Stimulated activated CD8-positive, alpha-beta memory T cell treated with anti-CD3 and anti-CD28 coated beads, Interleukin-12 subunit alpha, Interleukin-12 subunit beta, amount 100 ng/mL, for 24 hours (primary cell): ENCODE results near the gene HDGF.

Experiments
- DNase-seq: peaks from one replicate; pipeline ENCODE4 v3.0.0-alpha.2; 2020; ENCODE audit errors: extremely low read depth

Gene HDGF

DNA sequence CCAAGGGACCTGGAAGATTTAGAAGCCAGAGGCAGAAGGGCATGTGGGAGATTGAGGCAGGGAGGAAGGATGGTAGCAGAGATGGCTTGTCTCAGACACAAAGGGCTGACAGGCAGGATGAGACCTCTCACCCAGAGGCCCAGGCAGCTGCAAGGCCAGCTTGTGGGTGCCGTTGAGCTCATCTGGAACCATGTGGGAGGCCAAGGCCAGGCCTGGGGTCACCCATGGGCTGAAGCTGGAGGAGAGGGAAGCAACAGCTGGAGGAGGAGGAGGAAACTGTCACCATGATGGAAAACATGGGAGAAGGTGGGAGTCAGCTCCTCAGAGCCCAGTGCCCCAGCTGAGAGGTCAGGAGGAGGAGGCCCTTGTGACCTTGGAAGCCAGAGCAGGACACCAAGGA lies 52.5 kb downstream of the HDGF start:
- DNase-seq = no peak

DNA sequence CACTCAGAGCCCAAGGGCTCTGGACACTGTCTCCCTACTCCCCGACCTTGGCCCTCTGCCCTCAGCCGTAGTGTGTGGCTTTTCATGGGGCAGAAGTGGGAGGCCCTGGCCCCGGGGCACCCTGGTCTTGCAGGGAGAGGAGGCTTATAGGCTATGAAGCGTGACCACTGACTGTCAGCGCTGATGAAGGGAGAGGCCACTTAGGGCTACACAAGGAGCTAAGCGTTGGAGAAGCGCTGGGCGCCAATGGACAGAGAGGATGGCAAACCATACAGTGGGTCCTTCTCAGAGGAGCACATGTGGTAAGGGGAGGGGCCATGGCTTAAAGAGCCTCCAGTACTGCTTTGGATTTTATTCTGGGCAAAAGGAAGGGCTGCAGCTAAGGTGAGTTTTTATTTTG lies 54.0 kb downstream of the HDGF start:
- DNase-seq = no peak

DNA sequence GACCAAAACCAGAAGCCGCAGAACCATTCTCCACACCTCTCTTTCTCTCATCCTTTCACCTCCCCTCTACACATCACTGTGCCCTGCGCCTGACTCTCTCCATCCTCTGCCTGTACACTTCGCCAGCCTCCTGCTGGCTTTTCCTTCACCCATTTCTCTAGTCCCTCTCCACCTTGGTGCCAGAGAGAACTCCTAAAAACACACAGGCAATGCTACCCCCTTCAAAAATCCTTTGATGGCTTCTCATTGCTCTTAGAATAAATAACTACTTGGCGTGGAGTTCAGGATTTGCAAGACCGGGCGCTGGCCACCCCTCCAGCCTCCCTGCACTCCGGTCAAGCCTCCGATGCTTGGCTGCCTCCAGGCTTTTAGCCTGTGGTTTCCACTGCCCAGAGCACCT lies 54.7 kb downstream of the HDGF start:
- DNase-seq = no peak

DNA sequence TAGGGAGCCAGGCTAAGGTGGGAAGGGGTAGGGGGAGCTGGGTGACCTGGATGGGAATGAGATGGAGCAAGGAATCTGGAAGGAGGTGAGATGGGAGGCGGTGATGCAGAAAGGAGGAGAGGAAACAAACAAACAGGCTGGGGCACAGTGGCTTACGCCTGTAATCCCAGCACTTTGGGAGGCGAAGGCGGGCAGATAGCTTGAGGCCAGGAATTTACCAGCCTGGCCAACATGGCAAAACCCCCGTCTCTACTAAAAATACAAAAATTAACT lies 56.8 kb downstream of the HDGF start:
- DNase-seq = no peak

DNA sequence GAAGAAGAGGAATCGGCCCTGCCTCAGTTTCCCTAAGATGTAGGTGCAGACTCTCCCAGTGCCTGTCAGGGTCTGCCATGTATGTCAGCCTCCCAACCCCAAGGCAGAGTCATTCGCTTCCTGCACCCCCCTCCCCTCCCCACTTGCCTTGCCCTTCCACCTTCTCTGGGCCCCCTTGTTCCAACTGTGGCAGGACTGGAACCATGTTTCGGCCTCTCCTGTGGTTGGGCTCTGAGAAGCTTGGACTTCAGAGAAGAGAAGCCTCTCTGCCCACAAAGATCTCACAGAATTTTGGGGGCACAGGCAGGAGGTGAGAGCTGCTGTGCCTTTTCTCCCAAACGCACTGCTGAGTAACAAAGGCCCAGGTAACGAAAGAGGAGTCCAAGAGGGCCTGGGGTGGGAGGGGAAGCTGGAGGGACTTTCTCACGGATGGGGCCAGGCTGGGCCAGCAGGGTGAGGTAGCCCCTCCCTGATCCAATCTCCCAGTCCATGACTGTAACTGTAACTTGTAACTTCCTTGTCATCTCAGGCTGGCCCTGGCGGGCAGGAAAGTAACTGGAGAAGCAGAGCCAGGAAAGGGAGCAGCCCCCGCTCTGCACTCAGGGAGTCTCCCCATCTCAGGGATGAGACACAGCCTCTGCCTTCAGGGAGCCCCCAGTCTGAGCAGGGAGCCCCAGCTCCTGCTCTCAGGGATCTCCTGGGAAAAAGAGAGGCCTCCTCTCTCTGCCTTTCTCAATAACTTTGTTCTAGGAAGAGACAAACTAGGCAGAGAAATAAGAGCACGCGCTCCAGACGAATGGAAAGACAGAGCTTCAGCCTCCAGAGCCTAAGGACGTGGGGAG lies 57.4 kb downstream of the HDGF start:
- DNase-seq = no peak

DNA sequence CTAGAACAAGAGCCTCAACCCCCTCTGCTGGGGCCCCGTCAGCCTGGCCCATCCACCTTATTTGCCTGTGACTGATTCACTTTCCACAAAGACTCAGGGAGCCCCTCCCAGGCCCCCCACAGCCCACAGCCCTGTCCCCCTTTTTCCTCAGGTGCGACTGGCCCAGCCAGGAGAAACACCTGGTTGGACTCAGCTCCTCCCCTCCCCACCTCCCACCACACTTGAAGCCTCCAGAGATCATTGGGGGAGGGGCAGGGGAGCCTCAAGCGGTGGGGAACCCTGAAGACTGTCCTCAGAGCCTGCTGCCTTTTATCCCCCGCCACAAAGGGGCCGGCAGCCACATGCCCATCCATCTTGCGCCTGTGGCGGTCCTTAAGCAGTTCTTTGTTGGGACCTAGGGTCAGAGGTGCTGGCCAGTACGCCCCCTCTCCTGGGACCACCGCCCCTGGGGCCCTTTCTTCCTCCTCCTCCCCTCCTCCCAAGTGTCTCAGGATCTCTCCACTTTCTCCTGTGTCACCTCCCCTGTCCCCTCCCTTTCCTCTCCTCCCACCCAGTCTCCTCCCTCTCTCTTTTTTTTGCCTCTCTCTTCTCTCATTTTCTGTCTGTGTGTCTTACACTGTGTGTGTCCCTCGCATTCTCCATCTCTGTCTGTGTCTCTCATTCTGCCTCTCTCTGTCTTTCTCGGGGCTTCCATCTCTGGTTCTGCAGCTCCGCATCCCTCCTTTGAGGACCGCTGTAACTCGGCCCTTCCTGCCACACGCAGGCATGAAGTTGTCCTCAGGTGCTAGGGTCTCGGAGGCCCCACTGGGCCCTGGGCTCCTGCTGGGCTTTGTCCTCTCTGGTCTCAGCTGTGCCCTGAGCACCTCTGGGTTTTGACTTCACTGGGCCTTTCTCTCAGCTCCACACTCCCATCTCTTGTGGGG lies 58.3 kb downstream of the HDGF start:
- no peak for DNase-seq

DNA sequence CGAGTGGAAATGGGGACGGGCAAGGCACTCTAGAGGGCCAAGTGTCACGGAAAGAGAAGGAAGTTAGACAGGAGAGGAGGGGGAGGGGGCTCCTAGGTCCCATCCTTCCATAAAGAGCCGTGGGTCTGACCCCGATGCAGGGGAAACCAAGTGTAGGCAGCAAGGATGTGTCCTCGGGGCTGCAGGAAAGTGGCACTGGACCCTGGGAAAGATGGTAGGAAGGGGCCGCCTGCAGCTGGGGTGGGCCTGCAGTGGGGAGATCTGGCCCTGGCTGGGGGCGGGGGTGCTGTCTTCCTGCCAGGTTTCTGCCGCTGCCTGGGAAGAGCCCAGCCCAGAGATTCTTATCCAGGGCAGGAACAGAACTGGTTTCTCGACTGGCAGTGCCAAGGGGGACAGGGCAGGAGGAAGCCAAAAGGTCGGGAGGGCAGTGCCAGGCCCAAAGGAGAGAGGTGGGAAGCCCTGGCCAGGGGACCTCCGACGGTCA lies 59.0 kb downstream of the HDGF start:
- DNase-seq = no peak
